HepG2 (cell line): ENCODE measurements around the gene EPS8L1. TPM values are rescaled to one million over a fixed set of nuclear protein-coding genes. Genes with fewer than 3 reads are reported as not detected.

Source experiments
- AGO1 ChIP-seq: fragments of 200-400 bp; formaldehyde crosslinking; IDR thresholded peaks from 2 replicates; pipeline ENCODE4 v1.6.1; 2017; ENCODE audit warnings: mild to moderate bottlenecking, low read depth, low read length, moderate library complexity; ENCODE audit not compliant: poor library complexity, severe bottlenecking
- AGO2 ChIP-seq: fragments of 200-400 bp; formaldehyde crosslinking; optimal IDR thresholded peaks from 2 replicates; pipeline ENCODE3; 2017; ENCODE audit warnings: mild to moderate bottlenecking, low read depth, low read length, moderate library complexity
- DMAP1 ChIP-seq: IDR thresholded peaks from 2 replicates; pipeline ENCODE4 v1.6.1; 2016
- FLYWCH1 ChIP-seq: sonication (generic); formaldehyde crosslinking; IDR thresholded peaks from 2 replicates; pipeline ENCODE4 v1.8.1; 2023; ENCODE audit warnings: mild to moderate bottlenecking, missing genetic modification reagents
- GLMP ChIP-seq: sonication (generic); formaldehyde crosslinking; IDR thresholded peaks from 2 replicates; pipeline ENCODE4 v1.9.0; 2021; ENCODE audit warnings: missing genetic modification reagents, mild to moderate bottlenecking, borderline replicate concordance
- HNF4A ChIP-seq: sonication (generic); formaldehyde crosslinking; IDR thresholded peaks from 2 replicates; pipeline ENCODE4 v1.4.0; 2020; ENCODE audit warnings: missing genetic modification reagents
- HNRNPLL ChIP-seq: fragments of 200-400 bp; formaldehyde crosslinking; IDR thresholded peaks from 2 replicates; pipeline ENCODE4 v1.6.1; 2017; ENCODE audit warnings: mild to moderate bottlenecking, low read depth, low read length; ENCODE audit not compliant: poor library complexity, severe bottlenecking
- KLF13 ChIP-seq: sonication (generic); formaldehyde crosslinking; IDR thresholded peaks from 2 replicates; pipeline ENCODE4 v1.4.0; 2020; ENCODE audit warnings: mild to moderate bottlenecking, missing genetic modification reagents
- MBD4 ChIP-seq: IDR thresholded peaks from 2 replicates; pipeline ENCODE4 v1.6.1; 2012; ENCODE audit warnings: low read length, inconsistent platforms, borderline replicate concordance
- RARG ChIP-seq: sonication (generic); formaldehyde crosslinking; IDR thresholded peaks from 2 replicates; pipeline ENCODE4 v1.4.0; 2020; ENCODE audit warnings: low read depth, mild to moderate bottlenecking, missing genetic modification reagents
- SMAD9 ChIP-seq: sonication (generic); formaldehyde crosslinking; IDR thresholded peaks from 2 replicates; pipeline ENCODE4 v1.5.1; 2020; ENCODE audit warnings: mild to moderate bottlenecking, missing genetic modification reagents
- SYNCRIP ChIP-seq: fragments of 200-400 bp; formaldehyde crosslinking; IDR thresholded peaks from 2 replicates; pipeline ENCODE4 v1.6.1; 2018; ENCODE audit warnings: mild to moderate bottlenecking, low read depth, low read length; ENCODE audit not compliant: insufficient read depth
- ZBTB26 ChIP-seq: IDR thresholded peaks from 2 replicates; pipeline ENCODE4 v1.6.1; 2016; ENCODE audit warnings: missing compliant biosample characterization, missing genetic modification reagents, borderline replicate concordance
- ZNF12 ChIP-seq: sonication (generic); formaldehyde crosslinking; IDR thresholded peaks from 2 replicates; pipeline ENCODE4 v1.5.0; 2020; ENCODE audit warnings: missing genetic modification reagents
- ZNF121 ChIP-seq: sonication (generic); formaldehyde crosslinking; IDR thresholded peaks from 2 replicates; pipeline ENCODE4 v1.5.0; 2020; ENCODE audit warnings: mild to moderate bottlenecking, missing genetic modification reagents
- ZNF225 ChIP-seq: sonication (generic); formaldehyde crosslinking; IDR thresholded peaks from 2 replicates; pipeline ENCODE4 v1.4.0; 2020; ENCODE audit warnings: mild to moderate bottlenecking, missing genetic modification reagents
- ZNF235 ChIP-seq: sonication (generic); formaldehyde crosslinking; IDR thresholded peaks from 2 replicates; pipeline ENCODE4 v1.8.1; 2023; ENCODE audit warnings: mild to moderate bottlenecking, missing genetic modification reagents, borderline replicate concordance
- polyA plus RNA-seq, 8 experiments: library from polyadenylated mRNA; depleted of rRNA in 3 of 8; stranded (reverse) in 7 of 8; unstranded in 1 of 8; fragments of >200 nt; fragmentation: Illumina TruSeq in 4 of 8; extraction: Trizol in 4 of 8; gene quantifications; 2 replicates each; pipeline versions ENCODE4 v1.2.1 to v1.2.3, GENCODE V29; 2011 to 2016; ENCODE audit warnings: low read depth in 4 of 8, missing spikeins in 1 of 8, mixed read lengths in 1 of 8; ENCODE audit not compliant: insufficient read depth in 1 of 8
- total RNA-seq, 5 experiments: library from RNA; depleted of rRNA; stranded (reverse); fragments of >200 nt; fragmentation: Illumina TruSeq; extraction: Trizol; gene quantifications; 2 replicates each; pipeline ENCODE4 v1.2.3, GENCODE V29; 2016; ENCODE audit warnings: low read depth in 1 of 5
- TF ChIP-seq, protein P1 (sequence below): IDR thresholded peaks from 2 replicates; pipeline ENCODE4 v1.6.1; 2016; ENCODE audit warnings: low read depth
- TF ChIP-seq, protein P2 (sequence below): fragments of 450-650 bp; IDR thresholded peaks from 2 replicates; pipeline ENCODE4 v1.6.1; 2017; ENCODE audit warnings: mild to moderate bottlenecking

EPS8L1 gene
- total and polyA plus RNA-seq, 2 of the 13 experiments (the other 11 are each of a cell fraction or from before 2014, with no cell fraction given): 3.0 to 6.3 TPM

- TF ChIP-seq, protein P1, sequence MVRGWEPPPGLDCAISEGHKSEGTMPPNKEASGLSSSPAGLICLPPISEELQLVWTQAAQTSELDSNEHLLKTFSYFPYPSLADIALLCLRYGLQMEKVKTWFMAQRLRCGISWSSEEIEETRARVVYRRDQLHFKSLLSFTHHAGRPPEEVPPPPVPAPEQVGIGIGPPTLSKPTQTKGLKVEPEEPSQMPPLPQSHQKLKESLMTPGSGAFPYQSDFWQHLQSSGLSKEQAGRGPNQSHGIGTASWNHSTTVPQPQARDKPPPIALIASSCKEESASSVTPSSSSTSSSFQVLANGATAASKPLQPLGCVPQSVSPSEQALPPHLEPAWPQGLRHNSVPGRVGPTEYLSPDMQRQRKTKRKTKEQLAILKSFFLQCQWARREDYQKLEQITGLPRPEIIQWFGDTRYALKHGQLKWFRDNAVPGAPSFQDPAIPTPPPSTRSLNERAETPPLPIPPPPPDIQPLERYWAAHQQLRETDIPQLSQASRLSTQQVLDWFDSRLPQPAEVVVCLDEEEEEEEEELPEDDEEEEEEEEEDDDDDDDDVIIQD: no peak
- TF ChIP-seq GLMP (CRISPR knock-in tag): no peak
- no peak for TF ChIP-seq ZNF235 (CRISPR knock-in tag)
- TF ChIP-seq ZNF121 (CRISPR knock-in tag): no peak
- no peak for TF ChIP-seq SMAD9
- peak; percentile 48 for TF ChIP-seq HNRNPLL
- TF ChIP-seq ZBTB26 (CRISPR knock-in tag): no peak
- TF ChIP-seq MBD4: no peak
- TF ChIP-seq SYNCRIP: no peak
- TF ChIP-seq RARG (CRISPR knock-in tag): no peak
- no peak for TF ChIP-seq KLF13 (CRISPR knock-in tag)
- no peak for TF ChIP-seq ZNF225 (CRISPR knock-in tag)
- no peak for TF ChIP-seq DMAP1 (CRISPR knock-in tag)
- TF ChIP-seq ZNF12 (CRISPR knock-in tag): no peak
- TF ChIP-seq HNF4A (CRISPR knock-in tag): no peak
- TF ChIP-seq, protein P2, sequence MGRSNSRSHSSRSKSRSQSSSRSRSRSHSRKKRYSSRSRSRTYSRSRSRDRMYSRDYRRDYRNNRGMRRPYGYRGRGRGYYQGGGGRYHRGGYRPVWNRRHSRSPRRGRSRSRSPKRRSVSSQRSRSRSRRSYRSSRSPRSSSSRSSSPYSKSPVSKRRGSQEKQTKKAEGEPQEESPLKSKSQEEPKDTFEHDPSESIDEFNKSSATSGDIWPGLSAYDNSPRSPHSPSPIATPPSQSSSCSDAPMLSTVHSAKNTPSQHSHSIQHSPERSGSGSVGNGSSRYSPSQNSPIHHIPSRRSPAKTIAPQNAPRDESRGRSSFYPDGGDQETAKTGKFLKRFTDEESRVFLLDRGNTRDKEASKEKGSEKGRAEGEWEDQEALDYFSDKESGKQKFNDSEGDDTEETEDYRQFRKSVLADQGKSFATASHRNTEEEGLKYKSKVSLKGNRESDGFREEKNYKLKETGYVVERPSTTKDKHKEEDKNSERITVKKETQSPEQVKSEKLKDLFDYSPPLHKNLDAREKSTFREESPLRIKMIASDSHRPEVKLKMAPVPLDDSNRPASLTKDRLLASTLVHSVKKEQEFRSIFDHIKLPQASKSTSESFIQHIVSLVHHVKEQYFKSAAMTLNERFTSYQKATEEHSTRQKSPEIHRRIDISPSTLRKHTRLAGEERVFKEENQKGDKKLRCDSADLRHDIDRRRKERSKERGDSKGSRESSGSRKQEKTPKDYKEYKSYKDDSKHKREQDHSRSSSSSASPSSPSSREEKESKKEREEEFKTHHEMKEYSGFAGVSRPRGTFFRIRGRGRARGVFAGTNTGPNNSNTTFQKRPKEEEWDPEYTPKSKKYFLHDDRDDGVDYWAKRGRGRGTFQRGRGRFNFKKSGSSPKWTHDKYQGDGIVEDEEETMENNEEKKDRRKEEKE: no peak
- peak; percentile 23 for TF ChIP-seq AGO2
- no peak for TF ChIP-seq FLYWCH1 (CRISPR knock-in tag)
- peak; percentile 28 for TF ChIP-seq AGO1
- TF ChIP-seq, all 625 proteins: peak for 4
These were observed 7.6 kb downstream of the EPS8L1 start (continued) for GRCh38 chr19:55083004-55083850.
